WTC11 (cell line): ENCODE measurements around the gene SP7. TPM values are rescaled to one million over a fixed set of nuclear protein-coding genes. Genes with fewer than 3 reads are reported as not detected.

Experiments
- ATAC-seq: fragments of 200-7000 bp; cut with Tn5 transposase; 2 replicates; pipeline ENCODE4 v1.10.0; 2021; ENCODE audit warnings: mild to moderate bottlenecking, moderate library complexity
- Bru-seq: library from RNA; stranded (reverse); fragments of 400-500 nt; gene quantifications from one replicate; lab custom pipeline; 2021; lab: Mats Ljungman, UMichigan
- CTCF ChIA-PET: fragments of 300-600 bp; sonication (Branson Sonifier 250); formaldehyde crosslinking; loops from one replicate; lab custom pipeline; 2021; ENCODE audit warnings: antibody characterized with exemption; lab: Charles Lee
- POLR2A ChIA-PET: fragments of 350-600 bp; sonication (Branson Sonifier 250); formaldehyde crosslinking; loops from one replicate; lab custom pipeline; 2021; ENCODE audit warnings: antibody characterized with exemption; lab: Charles Lee
- DNase-seq: peaks from one replicate; pipeline ENCODE4 v3.0.0; 2021; ENCODE audit warnings: low spot score
- H3K27ac Mint-ChIP-seq: 2 replicates; pipeline ENCODE4 v1.8.0; 2021; ENCODE audit warnings: mixed read lengths
- H3K27me3 Mint-ChIP-seq: 2 replicates; pipeline ENCODE4 v1.8.0; 2021; ENCODE audit warnings: low read depth, mild to moderate bottlenecking, moderate library complexity, mixed read lengths
- H3K36me3 Mint-ChIP-seq: 2 replicates; pipeline ENCODE4 v1.8.0; 2021; ENCODE audit warnings: mixed read lengths
- H3K4me1 Mint-ChIP-seq: 2 replicates; pipeline ENCODE4 v1.8.0; 2022; ENCODE audit warnings: mixed read lengths
- H3K4me3 Mint-ChIP-seq: 2 replicates; pipeline ENCODE4 v1.8.0; 2021; ENCODE audit warnings: mild to moderate bottlenecking, moderate library complexity, mixed read lengths
- H3K9me3 Mint-ChIP-seq: 2 replicates; pipeline ENCODE4 v1.8.0; 2021; ENCODE audit warnings: mixed read lengths
- AR ChIP-seq: fragments of 250-450 bp; sonication (Bioruptor Pico); IDR thresholded peaks from 2 replicates; pipeline ENCODE4 v1.9.0; 2021; ENCODE audit warnings: mild to moderate bottlenecking
- ATF1 ChIP-seq: sonication (generic); formaldehyde crosslinking; IDR thresholded peaks from 2 replicates; pipeline ENCODE4 v1.8.1; 2023; ENCODE audit warnings: mild to moderate bottlenecking, moderate library complexity, missing genetic modification reagents
- ATF6 ChIP-seq: sonication (generic); formaldehyde crosslinking; IDR thresholded peaks from 2 replicates; pipeline ENCODE4 v1.8.1; 2023; ENCODE audit warnings: mild to moderate bottlenecking, missing genetic modification reagents
- CDX4 ChIP-seq: fragments of 250-450 bp; sonication (Bioruptor Pico); IDR thresholded peaks from 2 replicates; pipeline ENCODE4 v1.9.0; 2021; ENCODE audit warnings: moderate library complexity, mild to moderate bottlenecking, inconsistent platforms, borderline replicate concordance
- CREB1 ChIP-seq: sonication (generic); formaldehyde crosslinking; IDR thresholded peaks from 2 replicates; pipeline ENCODE4 v1.8.0; 2023; ENCODE audit warnings: mild to moderate bottlenecking, missing genetic modification reagents
- CTCF ChIP-seq: fragments of 200-600 bp; IDR thresholded peaks from 2 replicates; pipeline ENCODE4 v1.8.0; 2022; ENCODE audit warnings: antibody characterized with exemption
- ESRRA ChIP-seq: sonication (generic); formaldehyde crosslinking; IDR thresholded peaks from 2 replicates; pipeline ENCODE4 v1.8.1; 2022; ENCODE audit warnings: mild to moderate bottlenecking, missing genetic modification reagents, borderline replicate concordance
- HMGA2 ChIP-seq: fragments of 250-450 bp; sonication (Bioruptor Pico); IDR thresholded peaks from 2 replicates; pipeline ENCODE4 v1.4.0; 2021; ENCODE audit warnings: mild to moderate bottlenecking, moderate library complexity
- IRF1 ChIP-seq: sonication (generic); formaldehyde crosslinking; IDR thresholded peaks from 2 replicates; pipeline ENCODE4 v1.8.0; 2023; ENCODE audit warnings: missing genetic modification reagents
- MLX ChIP-seq: sonication (generic); formaldehyde crosslinking; IDR thresholded peaks from 2 replicates; pipeline ENCODE4 v1.8.1; 2023; ENCODE audit warnings: mild to moderate bottlenecking, missing genetic modification reagents, moderate library complexity
- OVOL2 ChIP-seq: fragments of 250-450 bp; sonication (Bioruptor Pico); IDR thresholded peaks from 2 replicates; pipeline ENCODE4 v1.9.0; 2021; ENCODE audit warnings: mild to moderate bottlenecking, borderline replicate concordance
- ZBTB43 ChIP-seq: sonication (generic); formaldehyde crosslinking; IDR thresholded peaks from 2 replicates; pipeline ENCODE4 v1.8.1; 2023; ENCODE audit warnings: mild to moderate bottlenecking, missing genetic modification reagents
- ZNF232 ChIP-seq: sonication (generic); formaldehyde crosslinking; IDR thresholded peaks from 2 replicates; pipeline ENCODE4 v1.8.0; 2022; ENCODE audit warnings: mild to moderate bottlenecking, missing genetic modification reagents
- ZNF425 ChIP-seq: fragments of 250-450 bp; sonication (Bioruptor Pico); conservative IDR thresholded peaks from 2 replicates; pipeline ENCODE4 v1.9.0; 2021; ENCODE audit warnings: mild to moderate bottlenecking
- long read RNA-seq, 3 experiments: library from RNA in 1 of 3; library from capped mRNA in 1 of 3; library from polyadenylated mRNA in 1 of 3; unstranded in 2 of 3; stranded (forward) in 1 of 3; transcript quantifications; one replicate each; pipeline ENCODE4 v2.0.0, GENCODE V29; 2021
- total RNA-seq: library from RNA; stranded (reverse); gene quantifications from 3 replicates; pipeline ENCODE4 v1.2.3, GENCODE V29; 2021

SP7 gene
- 0.09 TPM in 1 of 3 replicates, not detected in the others for total RNA-seq
- Bru-seq, nascent RNA: percentile 8 among the genes with signal in this experiment
- long read RNA-seq, experiment 1: 0 reads
- long read RNA-seq, experiment 2: 0 reads
- long read RNA-seq, experiment 3: 0 reads

- Mint-ChIP-seq H3K36me3 (no peaks in the 10 kb centered on the region), H3K9me3 (no peaks in the 10 kb centered on the region), H3K27me3 (peaks cover 41% of the 10 kb centered on the region), H3K4me3 (no peak within 1 kb of the TSS), H3K4me1 (peaks cover 15% of the 10 kb centered on the region), H3K27ac (no peak within 1 kb of the TSS)
- ChIA-PET POLR2A (interaction anchor here (0.5 to 1.7 kb wide), 2 partner anchors 9 to 55 kb away, joined by 6 read pairs; no protein-coding TSS in a partner anchor), CTCF (interaction anchor here (1.3 to 2.5 kb wide), 4 partner anchors 9 to 16 kb away, joined by 6 to 20 read pairs (median 18); partner anchors contain the start of gene AAAS)
- DNase-seq: no peak
- peak; percentile 21 for ATAC-seq
- TF ChIP-seq ZNF425 (no peak), HMGA2 (CRISPR knock-in tag) (no peak), AR (no peak), MLX (no peak), ATF1 (CRISPR knock-in tag) (no peak), CTCF (no peak), IRF1 (CRISPR knock-in tag) (no peak), CDX4 (CRISPR knock-in tag) (no peak), OVOL2 (CRISPR knock-in tag) (no peak), ATF6 (CRISPR knock-in tag) (no peak), ESRRA (CRISPR knock-in tag) (no peak), ZNF232 (CRISPR knock-in tag) (no peak), CREB1 (CRISPR knock-in tag) (no peak), ZBTB43 (no peak)
Observed at GRCh38 chr12:53336181-53336681, at the start of gene SP7. TSS of gene SP7 (minus strand) at chr12:53336354. CDS start at chr12:53335646, 708 bp downstream.
